Measurements from ENCODE around the gene BAHCC1. TPM values are rescaled to one million over a fixed set of nuclear protein-coding genes. Genes with fewer than 3 reads are reported as not detected.

BAHCC1 gene
- total and polyA plus RNA-seq, 9 of the 15 experiments (the other 6 are each of a cell fraction or from before 2014, with no cell fraction given): 0.14 to 26.9 (median 5.0) TPM

DNA sequence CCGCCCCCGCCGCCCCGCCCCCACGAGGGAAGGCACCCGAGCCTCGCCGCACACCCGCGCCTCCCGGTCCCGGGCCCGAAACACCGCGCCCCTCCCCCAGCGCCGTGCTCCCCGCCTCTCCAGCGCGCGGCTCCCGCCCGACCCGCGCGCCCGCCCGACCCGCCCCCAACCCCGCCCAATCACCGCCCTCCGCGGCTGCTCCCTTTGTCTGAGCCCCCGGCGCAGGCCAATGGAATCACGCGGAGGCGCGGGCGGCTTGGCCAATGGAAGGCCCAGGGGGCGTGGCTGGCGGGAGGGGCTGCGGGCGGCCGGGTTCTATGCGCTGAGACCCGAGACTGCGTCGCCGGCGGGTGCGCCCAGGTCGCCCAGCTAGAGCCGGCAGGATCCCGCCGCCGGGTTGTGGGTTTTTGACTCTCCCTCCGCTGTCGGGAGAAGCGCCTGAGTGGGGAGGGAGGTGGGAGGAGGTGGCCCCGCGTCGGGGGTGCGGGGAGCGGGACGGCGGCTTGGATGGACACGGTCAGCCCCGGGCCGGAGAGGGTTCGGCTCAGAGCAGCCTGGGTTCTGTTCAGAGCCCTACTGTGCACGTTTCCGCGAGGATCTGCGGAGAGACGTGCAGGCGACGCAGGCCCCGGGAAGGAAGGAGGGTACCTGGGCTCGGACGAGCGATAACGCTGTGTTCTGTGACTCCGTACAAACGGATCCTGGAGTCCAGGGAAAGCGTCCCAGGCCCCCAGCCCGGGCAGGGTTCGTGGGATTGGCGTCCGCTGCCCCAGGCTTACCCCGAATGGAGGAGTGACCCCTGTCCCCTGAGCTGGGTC, 49.0 kb upstream of the BAHCC1 start (continued):
- TF ChIP-seq BCLAF1 (IDR thresholded peaks at IDR 0.05; ENCODE audit: borderline replicate concordance in 1 of 2, control insufficient read depth in 1 of 2, low read depth in 2 of 2, low read length in 1 of 2): no peak
- TF ChIP-seq ETS2 (tag; IDR thresholded peaks at IDR 0.05; ENCODE audit: borderline replicate concordance, poor library complexity, severe bottlenecking): no peak
- TF ChIP-seq, protein P1, sequence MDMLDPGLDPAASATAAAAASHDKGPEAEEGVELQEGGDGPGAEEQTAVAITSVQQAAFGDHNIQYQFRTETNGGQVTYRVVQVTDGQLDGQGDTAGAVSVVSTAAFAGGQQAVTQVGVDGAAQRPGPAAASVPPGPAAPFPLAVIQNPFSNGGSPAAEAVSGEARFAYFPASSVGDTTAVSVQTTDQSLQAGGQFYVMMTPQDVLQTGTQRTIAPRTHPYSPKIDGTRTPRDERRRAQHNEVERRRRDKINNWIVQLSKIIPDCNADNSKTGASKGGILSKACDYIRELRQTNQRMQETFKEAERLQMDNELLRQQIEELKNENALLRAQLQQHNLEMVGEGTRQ (CRISPR knock-in tag; IDR thresholded peaks at IDR 0.05): no peak
- TF ChIP-seq ZC3H11A (IDR thresholded peaks at IDR 0.05; ENCODE audit: low read depth, low read length): no peak
- TF ChIP-seq ZNF707 (CRISPR knock-in tag; conservative IDR thresholded peaks at IDR 0.05): no peak
- no peak for TF ChIP-seq ZNF253 (CRISPR knock-in tag; conservative IDR thresholded peaks at IDR 0.05)
- no peak for TF ChIP-seq ELK3 (CRISPR knock-in tag; IDR thresholded peaks at IDR 0.05)
- no peak for TF ChIP-seq TFAM (CRISPR knock-in tag; conservative IDR thresholded peaks at IDR 0.05)
- TF ChIP-seq ZNF449 (CRISPR knock-in tag; IDR thresholded peaks at IDR 0.05): no peak
- TF ChIP-seq NFXL1 (CRISPR knock-in tag; IDR thresholded peaks at IDR 0.05): no peak
- TF ChIP-seq IRF2 (CRISPR knock-in tag; IDR thresholded peaks at IDR 0.05): no peak
- TF ChIP-seq SRSF1 (IDR thresholded peaks at IDR 0.05; ENCODE audit: low read depth, low read length): no peak
- 0 out of 2 replicates have a peak, but pooled peaks have one; percentile 16 for TF ChIP-seq ZNF57 (CRISPR knock-in tag; IDR thresholded peaks at IDR 0.05)
- TF ChIP-seq SUPT5H (IDR thresholded peaks at IDR 0.05): peak; percentile 90
- peak; percentile 79 for TF ChIP-seq CCNT2 (IDR thresholded peaks at IDR 0.05; ENCODE audit: borderline replicate concordance, extremely low read depth, insufficient read length, low read depth, low read length)
- no peak; the same call in 1 of the 2 replicates for TF ChIP-seq HCFC1 (IDR thresholded peaks at IDR 0.05; ENCODE audit: low read depth, low read length)
